GM19467 (cell line): ENCODE measurements around the gene CHRD.

ENCODE experiments used
- ATAC-seq: cut with Tn5 transposase; IDR thresholded peaks from one replicate; pipeline ENCODE4 v1.9.1; 2021; ENCODE audit warnings: mild to moderate bottlenecking, moderate library complexity; ENCODE audit not compliant: unreplicated experiment

The CHRD gene

GRCh38 chr3:184360929-184361531 is 18.8 kb upstream of the CHRD start:
- no peak for ATAC-seq

- ATAC-seq = peak; percentile 36
Observed at GRCh38 chr3:184361532-184361931, 18.3 kb upstream of the CHRD start, which contains the start of the genes CLCN2 and POLR2H. CLCN2 (minus strand) TSS chr3:184361605; CDS start chr3:184361479, 126 bp downstream. POLR2H (plus strand) TSS chr3:184361710; CDS start chr3:184363493, 1,783 bp downstream.

- ATAC-seq = no peak
Observed at GRCh38 chr3:184361932-184362667, 17.8 kb upstream of the CHRD start.

- peak; percentile 80 for ATAC-seq
Observed at GRCh38 chr3:184362668-184363546, 16.9 kb upstream of the CHRD start.

DNA sequence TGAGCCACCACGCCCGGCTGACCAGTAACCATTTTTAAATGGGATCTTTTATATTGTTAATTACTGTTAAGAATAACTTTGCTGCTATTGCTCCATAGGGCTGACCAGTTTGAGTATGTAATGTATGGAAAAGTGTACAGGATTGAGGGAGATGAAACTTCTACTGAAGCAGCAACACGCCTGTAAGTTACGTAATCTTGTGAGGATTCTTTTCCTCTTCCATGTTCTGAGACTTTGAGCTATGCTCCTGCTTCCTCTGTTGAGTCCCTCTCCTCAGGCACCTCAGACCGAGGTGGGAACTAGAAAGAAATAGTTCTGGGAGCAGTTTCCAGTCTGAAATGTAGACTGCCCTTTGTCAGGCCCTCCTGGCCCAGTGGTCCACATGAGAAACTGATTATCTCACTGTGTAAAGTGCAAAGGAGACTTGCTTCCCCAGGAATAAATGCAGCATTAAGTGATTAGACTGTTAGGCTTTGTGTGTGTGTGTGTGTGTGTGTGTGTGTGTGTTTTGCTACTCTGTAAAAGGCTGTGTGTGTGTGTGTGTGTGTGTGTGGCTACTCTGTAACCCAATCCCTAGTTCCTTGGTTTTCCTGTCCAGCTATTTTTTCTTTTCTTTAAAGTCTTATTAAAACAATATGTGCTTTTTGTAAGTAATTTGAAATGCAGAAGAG is 13.1 kb upstream of the CHRD start:
- ATAC-seq = no peak

DNA sequence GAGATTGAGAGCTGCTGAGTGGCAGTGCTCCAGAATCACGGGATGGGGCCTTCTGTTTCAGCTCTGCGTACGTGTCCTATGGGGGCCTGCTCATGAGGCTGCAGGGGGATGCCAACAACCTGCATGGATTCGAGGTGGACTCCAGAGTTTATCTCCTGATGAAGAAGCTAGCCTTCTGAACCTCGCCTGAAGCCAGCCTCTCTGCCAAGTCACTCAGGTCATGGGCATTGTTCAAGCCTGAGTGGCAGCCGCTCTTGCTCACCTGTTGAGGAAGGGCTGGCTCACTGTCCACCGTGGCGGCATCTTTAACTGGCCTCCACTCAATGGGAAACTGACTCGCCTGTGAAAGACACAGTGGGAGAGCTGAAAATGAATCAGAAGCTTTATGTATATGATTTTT is 11.7 kb upstream of the CHRD start:
- no peak for ATAC-seq

DNA sequence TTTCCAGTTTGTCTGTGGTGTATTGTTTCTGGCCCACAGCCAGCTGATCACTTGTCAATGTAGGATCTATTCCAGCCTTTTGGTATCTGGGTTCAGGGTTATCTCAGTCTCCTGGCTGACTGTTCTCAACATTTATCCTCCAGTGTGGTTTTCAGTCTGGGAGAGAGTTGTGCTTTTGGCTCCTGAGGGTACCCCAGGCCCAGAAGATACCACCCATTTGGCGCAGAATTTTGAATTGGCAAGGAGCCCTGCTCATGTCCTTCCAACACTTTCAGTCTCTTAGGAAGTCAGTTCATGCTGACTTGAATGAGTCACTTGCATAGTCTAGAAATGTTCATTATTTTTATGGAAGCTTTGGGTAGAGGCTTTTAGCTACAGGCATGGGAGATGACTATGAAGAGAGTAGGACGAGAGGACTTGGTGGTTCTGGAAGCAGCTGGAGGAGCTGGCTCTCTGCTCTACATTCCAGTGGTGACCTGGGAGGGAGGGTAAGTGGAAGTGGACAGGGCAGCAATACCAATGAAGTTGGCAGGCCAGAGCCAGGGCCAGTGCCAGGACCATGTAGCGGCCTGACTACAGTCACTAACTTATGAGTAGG is 11.2 kb upstream of the CHRD start:
- no peak for ATAC-seq

- peak; percentile 80 for ATAC-seq
Observed at GRCh38 chr3:184371570-184372018, 8.3 kb upstream of the CHRD start.

- ATAC-seq = no peak
Observed at GRCh38 chr3:184372296-184372821, 7.5 kb upstream of the CHRD start.

GRCh38 chr3:184372911-184373310 is 6.9 kb upstream of the CHRD start:
- ATAC-seq = no peak

GRCh38 chr3:184373422-184373821 is 6.4 kb upstream of the CHRD start:
- ATAC-seq = no peak

DNA sequence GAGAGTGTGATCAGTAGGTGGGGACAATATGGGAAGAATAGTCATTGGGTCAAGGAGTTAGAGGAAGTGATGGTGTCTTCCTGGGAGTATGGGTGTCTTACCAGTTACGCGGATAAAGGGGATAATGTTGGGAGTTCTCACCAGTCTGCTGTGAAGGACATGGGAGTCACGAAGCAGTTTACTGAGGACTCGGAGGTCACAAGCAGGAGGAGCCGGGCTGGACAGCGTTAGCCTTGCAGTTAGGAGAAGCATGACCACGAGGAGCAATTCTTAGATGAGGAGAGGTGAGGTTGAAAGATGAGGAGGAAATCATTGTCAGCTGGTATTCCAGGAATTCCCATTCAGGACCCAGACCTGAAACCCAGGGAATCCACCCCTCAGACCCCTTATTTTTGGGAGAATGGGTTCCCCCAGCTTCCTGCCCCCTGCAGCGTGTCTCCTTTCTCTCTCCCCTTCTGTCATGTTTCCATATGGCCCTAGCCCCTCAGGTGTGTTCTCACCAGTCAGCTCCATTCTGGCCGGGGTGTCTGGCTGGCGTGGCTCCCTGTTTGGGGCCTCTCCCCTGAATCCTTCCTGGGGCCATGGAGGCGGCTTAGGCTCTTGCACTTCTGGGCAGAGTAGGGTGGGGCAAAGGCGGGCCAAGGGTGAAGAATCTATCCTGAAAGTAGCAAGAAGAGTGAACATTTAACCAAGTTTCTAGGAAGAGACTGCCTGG is 4.0 kb upstream of the CHRD start:
- ATAC-seq = no peak

GRCh38 chr3:184377374-184377773 is 2.5 kb upstream of the CHRD start:
- no peak for ATAC-seq

DNA sequence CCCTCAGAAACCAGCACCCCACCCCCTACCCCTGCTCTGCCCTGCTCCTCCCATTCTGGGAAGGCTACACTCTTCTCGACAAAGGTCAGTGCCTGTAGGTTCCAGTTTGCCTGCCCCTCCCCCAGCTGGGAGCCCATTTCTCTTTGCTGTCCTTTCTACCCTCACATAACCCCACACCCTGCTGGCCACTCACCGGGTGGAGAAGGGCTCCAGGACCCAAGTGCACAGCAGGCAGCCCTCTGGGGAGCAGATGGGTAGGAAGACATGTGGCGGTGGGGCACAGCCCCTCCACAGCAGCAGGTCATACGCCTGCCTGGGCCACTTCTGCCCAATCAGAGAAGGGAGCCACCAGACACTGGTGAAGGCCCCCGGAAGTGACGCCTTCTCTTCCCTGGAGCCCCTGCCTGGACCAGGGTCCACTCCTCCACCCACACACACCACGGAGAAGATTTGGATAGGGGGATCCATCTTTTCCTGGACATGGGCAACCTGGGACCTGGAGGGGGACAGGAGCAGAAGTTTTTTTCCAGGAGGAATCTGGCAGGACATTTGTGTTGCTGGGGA is 1.9 kb upstream of the CHRD start, which contains the start of gene THPO:
TSS of gene THPO (minus strand) at position 326 of the 564 bp plus-strand sequence. CDS start 1,948 bp downstream, outside the sequence.
- no peak for ATAC-seq

GRCh38 chr3:184378651-184379357 is 1.1 kb upstream of the CHRD start:
- no peak for ATAC-seq

DNA sequence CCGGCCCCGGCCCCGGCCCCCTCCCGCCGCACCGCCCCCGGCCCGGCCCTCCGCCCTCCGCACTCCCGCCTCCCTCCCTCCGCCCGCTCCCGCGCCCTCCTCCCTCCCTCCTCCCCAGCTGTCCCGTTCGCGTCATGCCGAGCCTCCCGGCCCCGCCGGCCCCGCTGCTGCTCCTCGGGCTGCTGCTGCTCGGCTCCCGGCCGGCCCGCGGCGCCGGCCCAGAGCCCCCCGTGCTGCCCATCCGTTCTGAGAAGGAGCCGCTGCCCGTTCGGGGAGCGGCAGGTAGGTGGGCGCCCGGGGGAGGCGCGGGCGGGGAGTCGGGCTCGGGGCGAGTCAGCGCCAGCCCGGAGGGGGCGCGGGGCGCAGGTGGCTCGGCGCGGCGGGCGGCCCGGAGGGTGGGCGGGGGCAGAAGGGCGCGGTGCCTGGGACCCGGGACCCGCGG is 352 bp downstream of the CHRD start:
- ATAC-seq = no peak

GRCh38 chr3:184380627-184381260 is 890 bp downstream of the CHRD start:
- ATAC-seq = no peak
